GM19324 (cell line): Measurements from ENCODE around the gene RHEX.
"Not testable (repeated sequence)": the region's sequence is repeated elsewhere in the genome, so short reads cannot be mapped to it uniquely, and the experiment has no call there.

ENCODE experiments used
- ATAC-seq: cut with Tn5 transposase; IDR thresholded peaks from one replicate; pipeline ENCODE4 v1.9.1; 2021; ENCODE audit warnings: mild to moderate bottlenecking, moderate library complexity; ENCODE audit not compliant: unreplicated experiment, low FRiP score

RHEX gene

DNA sequence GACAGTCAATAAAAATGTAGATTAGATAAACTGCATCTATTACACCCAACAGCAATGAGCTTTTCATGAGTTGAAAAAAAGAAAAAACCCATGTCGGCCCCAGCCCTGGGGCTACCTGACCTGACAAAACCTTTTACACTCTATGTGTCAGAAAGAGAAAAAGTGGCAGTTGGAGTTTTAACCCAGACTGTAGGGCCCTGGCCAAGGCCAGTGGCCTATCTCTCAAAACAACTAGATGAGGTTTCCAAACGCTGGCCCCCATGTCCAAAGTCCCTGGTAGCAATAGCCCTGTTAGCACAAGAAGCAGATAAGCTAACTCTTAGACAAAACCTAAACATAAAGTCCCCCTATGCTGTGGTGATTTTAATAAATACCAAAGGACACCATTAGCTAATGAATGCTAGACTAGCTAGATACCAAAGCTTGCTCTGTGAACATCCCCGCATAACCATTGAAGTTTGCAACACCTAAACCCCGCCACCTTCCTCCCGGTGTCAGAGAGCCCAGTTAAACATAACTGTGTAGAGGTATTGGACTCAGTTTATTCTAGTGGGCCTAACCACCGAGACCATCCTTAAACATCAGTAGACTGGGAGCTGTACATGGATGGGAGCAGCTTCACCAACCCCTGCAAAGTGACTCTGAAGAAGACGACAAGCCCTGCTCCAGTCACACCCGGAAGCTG is 2.8 kb downstream of the RHEX start:
- ATAC-seq: not testable (repeated sequence)

GRCh38 chr1:206058289-206058926 is 5.4 kb downstream of the RHEX start:
- not testable (repeated sequence) for ATAC-seq

DNA sequence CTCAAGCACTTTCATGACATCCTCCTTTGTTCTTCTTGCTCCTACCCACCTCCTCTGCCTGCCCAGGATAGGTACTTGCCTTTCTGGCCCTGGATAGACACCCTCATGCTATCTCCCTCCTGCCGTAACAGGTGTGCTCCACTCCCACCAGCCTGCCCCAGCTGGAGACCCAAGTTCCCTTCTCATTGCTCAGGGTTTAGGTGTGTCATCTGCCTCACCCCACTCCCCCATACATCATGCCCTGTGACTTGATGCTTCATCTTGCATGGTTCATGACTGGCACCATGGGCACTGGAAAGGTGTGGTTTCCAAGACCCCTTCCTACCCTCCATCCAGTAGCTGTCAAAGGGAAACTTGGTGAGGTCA is 5.9 kb downstream of the RHEX start:
- no peak for ATAC-seq

- ATAC-seq: no peak
These were observed 6.5 kb downstream of the RHEX start for GRCh38 chr1:206059355-206059915.

DNA sequence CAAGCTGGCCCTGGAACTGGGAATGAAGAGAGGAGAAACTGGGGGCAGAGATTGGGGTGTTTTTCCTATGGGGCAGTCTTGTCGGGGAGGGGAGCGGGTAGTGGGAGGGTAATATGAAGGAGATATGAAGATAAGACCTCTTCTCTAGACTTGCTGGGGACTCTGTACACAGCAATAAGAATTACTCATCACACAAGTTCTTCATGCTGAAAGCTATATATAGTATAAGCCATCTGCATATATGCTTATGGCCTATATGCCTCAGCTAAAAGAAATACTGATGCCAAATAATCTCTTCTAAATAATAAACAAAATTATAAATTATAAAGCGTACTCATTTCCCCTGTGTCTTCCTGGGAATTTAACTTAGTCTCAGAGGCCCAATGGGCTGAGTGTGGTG is 7.9 kb downstream of the RHEX start:
- ATAC-seq: no peak

GRCh38 chr1:206062464-206062863 is 9.5 kb downstream of the RHEX start:
- no peak for ATAC-seq

- not testable (repeated sequence) for ATAC-seq
These were observed 11.0 kb downstream of the RHEX start for GRCh38 chr1:206064001-206064400.

DNA sequence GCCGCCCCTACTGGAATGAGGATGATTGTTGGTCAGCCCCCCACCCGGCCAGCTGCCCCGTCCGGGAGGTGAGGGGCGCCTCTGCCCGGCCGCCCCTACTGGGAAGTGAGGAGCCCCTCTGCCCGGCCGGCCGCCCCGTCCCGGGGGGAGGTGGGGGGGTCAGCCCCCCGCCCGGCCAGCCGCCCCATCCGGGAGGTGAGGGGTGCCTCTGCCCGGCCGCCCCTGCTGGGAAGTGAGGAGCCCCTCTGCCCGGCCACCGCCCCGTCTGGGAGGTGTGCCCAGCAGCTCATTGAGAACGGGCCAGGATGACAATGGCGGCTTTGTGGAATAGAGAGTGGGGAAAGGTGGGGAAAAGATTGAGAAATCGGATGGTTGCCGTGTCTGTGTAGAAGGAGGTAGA is 11.5 kb downstream of the RHEX start:
- ATAC-seq: not testable (repeated sequence)

GRCh38 chr1:206065547-206066145 is 12.7 kb downstream of the RHEX start:
- no peak for ATAC-seq

GRCh38 chr1:206066479-206067171 is 13.7 kb downstream of the RHEX start:
- peak; percentile 74 for ATAC-seq

DNA sequence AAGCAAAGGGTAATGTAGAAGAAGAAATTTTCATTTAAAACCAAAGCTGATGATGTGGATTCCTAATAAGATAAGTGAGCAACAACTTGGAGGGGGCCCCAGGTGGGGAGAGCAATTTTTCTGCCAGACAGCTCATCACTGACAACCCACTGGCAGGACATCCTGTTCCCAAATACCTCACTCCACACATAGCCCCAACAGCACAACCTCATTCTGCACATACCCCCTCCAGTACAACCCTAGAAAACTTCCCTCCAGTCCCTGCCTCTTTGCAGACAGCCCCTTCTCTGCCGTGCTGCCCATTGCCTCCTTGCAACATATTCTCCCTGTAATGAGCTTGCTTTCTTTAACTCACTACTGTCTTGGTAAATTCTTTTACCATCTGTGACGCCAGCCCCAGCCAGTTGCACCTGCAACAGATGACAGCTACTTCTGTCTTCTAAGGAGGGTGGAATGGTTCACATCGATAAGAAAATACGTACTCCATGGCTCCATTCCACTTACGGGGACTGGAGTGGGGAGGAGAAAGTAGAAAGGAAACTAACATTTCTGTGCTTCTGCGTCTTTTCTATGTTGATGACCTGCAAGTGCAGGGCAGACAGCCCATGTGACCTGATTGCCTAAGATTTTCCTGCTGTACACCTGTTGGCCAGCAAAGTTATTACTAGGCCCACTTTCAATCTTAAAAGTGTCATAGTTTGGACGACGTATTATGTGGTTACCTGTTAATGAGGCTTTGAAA is 14.7 kb downstream of the RHEX start:
- ATAC-seq: no peak

- ATAC-seq: no peak
These were observed 15.3 kb downstream of the RHEX start for GRCh38 chr1:206068314-206068713.

GRCh38 chr1:206070627-206071304 is 17.8 kb downstream of the RHEX start:
- no peak for ATAC-seq

DNA sequence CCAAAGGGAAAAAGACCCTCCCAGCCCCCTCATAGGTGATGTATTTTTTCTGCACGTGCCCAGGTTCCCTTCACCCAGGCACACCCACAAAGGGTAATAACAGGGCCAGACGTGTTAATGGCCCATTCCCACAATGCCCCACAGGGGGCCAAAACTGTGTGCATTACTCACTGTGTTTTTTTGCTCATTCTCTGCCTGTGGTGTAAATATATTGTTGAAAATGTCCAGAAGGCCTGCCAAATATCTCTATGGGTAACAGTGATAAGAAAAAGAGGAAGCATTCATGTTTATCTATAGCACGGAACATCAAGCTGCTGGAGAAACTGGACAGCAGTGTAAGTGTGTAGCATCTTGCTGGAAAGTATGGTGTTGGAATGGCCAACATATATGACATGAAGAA is 21.9 kb downstream of the RHEX start:
- ATAC-seq: no peak

GRCh38 chr1:206075786-206076755 is 23.1 kb downstream of the RHEX start:
- ATAC-seq: no peak

DNA sequence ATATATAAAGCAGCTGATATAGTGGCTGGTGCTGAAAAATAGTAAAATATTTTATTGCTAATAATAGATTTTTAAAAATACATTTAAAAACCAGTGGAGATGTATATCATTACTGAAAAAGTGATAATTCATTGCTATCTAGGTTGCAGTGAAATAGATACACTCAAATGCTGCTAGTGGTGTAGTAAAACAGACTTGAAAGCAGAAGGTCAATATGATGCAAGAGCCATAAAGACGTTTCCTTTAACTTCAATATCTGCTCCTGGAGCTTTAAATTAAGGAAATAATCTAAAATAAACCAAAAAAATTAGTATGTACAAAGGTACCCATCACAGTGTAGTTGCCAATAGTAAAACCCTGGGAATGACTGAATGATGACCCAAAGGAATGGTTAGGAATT is 26.2 kb downstream of the RHEX start:
- no peak for ATAC-seq

DNA sequence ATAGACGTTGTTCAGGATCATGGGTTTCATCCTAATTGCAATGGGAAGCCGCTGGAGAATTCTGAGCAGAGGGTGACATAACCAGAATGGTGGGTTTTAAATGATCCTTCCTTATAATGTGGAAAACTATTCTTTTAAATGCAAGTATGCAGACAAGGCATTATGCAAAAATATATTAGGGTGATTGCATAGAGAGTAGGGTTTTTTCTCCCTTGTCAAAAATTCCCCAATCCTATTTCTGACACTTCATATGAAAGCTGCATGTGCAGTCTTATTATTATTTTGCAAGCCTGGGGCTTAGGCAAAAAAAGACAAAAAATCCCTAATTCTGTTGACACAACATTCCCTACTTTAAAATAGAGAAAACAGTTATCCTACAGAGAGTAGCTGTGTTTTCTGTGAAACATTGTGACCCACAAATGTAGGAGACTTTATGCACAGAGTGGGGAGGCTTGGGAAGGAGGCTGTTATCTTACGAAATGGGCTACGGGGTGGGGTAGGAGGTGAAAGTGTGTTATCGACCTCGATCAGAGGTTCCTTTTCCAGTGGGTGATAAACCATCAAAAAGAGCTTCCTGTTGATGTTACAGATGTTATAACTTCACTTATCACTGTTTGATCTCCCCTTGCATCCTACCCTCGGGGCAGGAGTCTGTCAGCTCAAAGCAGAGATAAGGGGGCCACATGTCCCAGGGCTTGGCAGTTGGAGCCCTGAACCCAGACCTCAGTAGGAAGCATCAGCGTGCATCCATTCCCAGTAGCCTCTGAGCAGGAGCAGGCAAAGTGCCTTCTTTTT is 27.2 kb downstream of the RHEX start:
- ATAC-seq: no peak

GRCh38 chr1:206081856-206082255 is 28.9 kb downstream of the RHEX start:
- ATAC-seq: no peak
